ENCODE data around the gene DES. TPM values are rescaled to one million over a fixed set of nuclear protein-coding genes. Genes with fewer than 3 reads are reported as not detected.

DES gene
- total and polyA plus RNA-seq, 2 of the 4 experiments (the other 2 are of a cell fraction) = 4.3 to 4.9 TPM

DNA sequence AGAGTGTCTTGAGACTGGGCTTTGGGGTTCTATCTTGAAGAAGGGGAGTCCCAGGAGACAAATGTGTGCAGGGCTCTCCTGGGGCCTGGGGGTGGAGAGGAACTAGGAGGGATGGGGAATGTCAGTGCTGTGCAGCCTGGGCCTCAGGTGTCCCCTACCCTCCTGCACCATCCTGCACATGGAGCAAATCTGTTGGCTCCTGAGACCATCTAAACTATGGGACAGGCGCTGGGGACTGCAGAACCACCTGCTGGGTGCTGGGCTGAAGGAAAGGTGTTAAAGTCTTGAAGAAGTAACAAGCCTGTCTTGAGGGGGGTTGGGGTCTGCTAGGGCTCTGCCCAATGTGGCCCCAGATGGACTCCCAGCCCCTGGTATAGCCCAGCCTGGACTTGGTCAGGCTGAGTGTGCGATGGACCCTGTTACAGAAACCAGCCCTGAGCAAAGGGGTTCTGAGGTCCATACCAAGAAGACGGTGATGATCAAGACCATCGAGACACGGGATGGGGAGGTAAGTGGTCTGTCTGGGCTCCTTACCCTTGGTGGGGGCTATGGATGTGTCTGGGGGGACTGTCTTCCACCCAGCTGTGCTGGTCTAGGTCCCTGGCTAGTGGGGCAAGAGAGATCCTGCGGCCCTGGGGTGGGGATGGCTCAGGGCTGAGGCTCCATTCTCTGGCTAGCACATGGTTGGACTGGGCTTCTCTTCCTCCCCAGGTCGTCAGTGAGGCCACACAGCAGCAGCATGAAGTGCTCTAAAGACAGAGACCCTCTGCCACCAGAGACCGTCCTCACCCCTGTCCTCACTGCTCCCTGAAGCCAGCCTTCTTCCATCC is 7.3 kb downstream of the DES start:
- Histone ChIP-seq H3K27ac (ENCODE audit: insufficient read depth, low read length) (no peak overlapping the region), H3K36me3 (ENCODE audit: control insufficient read depth, insufficient read depth, low read length) (no peaks in the 10 kb centered on the region), H2AK9ac (replicated peaks; ENCODE audit: low read depth, low read length, poor library complexity) (peak overlapping the region; percentile 75), H3K79me1 (ENCODE audit: low read depth in 1 of 2, low read length in 2 of 2) (no peaks in the 10 kb centered on the region), H3K18ac (ENCODE audit: low read depth, low read length) (no peak overlapping the region), H2BK20ac (ENCODE audit: low read depth, low read length) (no peak overlapping the region), H3K9me3 (ENCODE audit: control insufficient read depth, insufficient read depth, low read length) (no peaks in the 10 kb centered on the region), H3K9me1 (ENCODE audit: insufficient read depth, low read length) (peaks cover 6% of the 10 kb centered on the region), H2BK15ac (ENCODE audit: low read depth, low read length) (no peak overlapping the region), H2BK120ac (ENCODE audit: low read depth, low read length) (no peak overlapping the region), H2AFZ (replicated peaks; ENCODE audit: low read length, poor library complexity) (peak overlapping the region; percentile 54), H3K4ac (ENCODE audit: low read depth, low read length) (no peak overlapping the region; the same call in 1 of the 2 replicates), H4K91ac (ENCODE audit: insufficient read depth, low read depth, low read length) (no peak overlapping the region), H2BK5ac (ENCODE audit: low read depth, low read length, poor library complexity, severe bottlenecking) (no peak overlapping the region), H3K4me2 (ENCODE audit: low read depth, low read length) (no peak overlapping the region), H4K5ac (ENCODE audit: low read depth, low read length) (no peak overlapping the region), H2AK5ac (ENCODE audit: low read depth, low read length) (peak overlapping the region; percentile 61; the same call in 1 of the 2 replicates), H3K14ac (replicated peaks; ENCODE audit: low read depth, low read length) (no peak overlapping the region), H4K8ac (ENCODE audit: low read depth in 2 of 2, low read length in 2 of 2) (no peak overlapping the region), H3K9ac (ENCODE audit: low read depth, low read length) (no peak overlapping the region), H3K4me1 (ENCODE audit: control insufficient read depth, insufficient read depth, low read length) (peaks cover 10% of the 10 kb centered on the region), H3K56ac (ENCODE audit: extremely low read depth, insufficient read depth, low read length) (no peak overlapping the region), H3K23ac (ENCODE audit: low read depth, low read length) (no peak overlapping the region), H4K20me1 (ENCODE audit: insufficient read depth, low read length) (peaks cover 3% of the 10 kb centered on the region; the same call in 1 of the 2 replicates), H3K27me3 (ENCODE audit: control insufficient read depth, insufficient read depth, low read length) (no peaks in the 10 kb centered on the region; the same call in 1 of the 2 replicates), H3K4me3 (ENCODE audit: insufficient read depth, low read depth, low read length) (no peak overlapping the region)
- intact Hi-C loops (cut with micrococcal nuclease) = no loop called here
- ChIA-PET POLR2A (ENCODE audit: unreplicated experiment) (no interaction called here), CTCF (interaction anchor here (1.2 kb wide), 1 partner anchor 104 kb away, joined by 3 read pairs; no protein-coding TSS in a partner anchor)
- ATAC-seq (ENCODE audit: low read depth) (no peak), DNase-seq (no peak)
- BruUV-seq (replicated peaks) = no TSS peak
- WGBS, 2 experiments (ENCODE audit: extremely low coverage in 2 of 2, insufficient read length in 1 of 2) = 93% methylated on average over 3 of the region's 8 CpGs; no CpG with 5 or more reads in 1 of the 2 experiments
- in situ Hi-C loops (cut with MboI; ENCODE audit: low sequenced_read_pairs) = no loop called here
- dilution Hi-C loops (cut with HindIII; ENCODE audit: low sequenced_read_pairs, unreplicated experiment) = no loop called here
- TF ChIP-seq CHD1 (IDR thresholded peaks at IDR 0.05; ENCODE audit: low read depth, low read length) = no peak
- TF ChIP-seq RFX5 (IDR thresholded peaks at IDR 0.05; ENCODE audit: low read depth, low read length) = no peak
- TF ChIP-seq SMC3 (IDR thresholded peaks at IDR 0.05; ENCODE audit: low read depth, low read length) = no peak
- no peak for TF ChIP-seq RAD21 (IDR thresholded peaks at IDR 0.05; ENCODE audit: low read length)
- no peak for TF ChIP-seq MAFK (IDR thresholded peaks at IDR 0.05; ENCODE audit: low read depth, low read length)
- TF ChIP-seq NFE2L2 (IDR thresholded peaks at IDR 0.05; ENCODE audit: low read depth, low read length) = no peak
- TF ChIP-seq, protein P1, sequence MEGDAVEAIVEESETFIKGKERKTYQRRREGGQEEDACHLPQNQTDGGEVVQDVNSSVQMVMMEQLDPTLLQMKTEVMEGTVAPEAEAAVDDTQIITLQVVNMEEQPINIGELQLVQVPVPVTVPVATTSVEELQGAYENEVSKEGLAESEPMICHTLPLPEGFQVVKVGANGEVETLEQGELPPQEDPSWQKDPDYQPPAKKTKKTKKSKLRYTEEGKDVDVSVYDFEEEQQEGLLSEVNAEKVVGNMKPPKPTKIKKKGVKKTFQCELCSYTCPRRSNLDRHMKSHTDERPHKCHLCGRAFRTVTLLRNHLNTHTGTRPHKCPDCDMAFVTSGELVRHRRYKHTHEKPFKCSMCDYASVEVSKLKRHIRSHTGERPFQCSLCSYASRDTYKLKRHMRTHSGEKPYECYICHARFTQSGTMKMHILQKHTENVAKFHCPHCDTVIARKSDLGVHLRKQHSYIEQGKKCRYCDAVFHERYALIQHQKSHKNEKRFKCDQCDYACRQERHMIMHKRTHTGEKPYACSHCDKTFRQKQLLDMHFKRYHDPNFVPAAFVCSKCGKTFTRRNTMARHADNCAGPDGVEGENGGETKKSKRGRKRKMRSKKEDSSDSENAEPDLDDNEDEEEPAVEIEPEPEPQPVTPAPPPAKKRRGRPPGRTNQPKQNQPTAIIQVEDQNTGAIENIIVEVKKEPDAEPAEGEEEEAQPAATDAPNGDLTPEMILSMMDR (conservative IDR thresholded peaks at IDR 0.05; ENCODE audit: low read depth, low read length) = no peak
- TF ChIP-seq, protein P2, sequence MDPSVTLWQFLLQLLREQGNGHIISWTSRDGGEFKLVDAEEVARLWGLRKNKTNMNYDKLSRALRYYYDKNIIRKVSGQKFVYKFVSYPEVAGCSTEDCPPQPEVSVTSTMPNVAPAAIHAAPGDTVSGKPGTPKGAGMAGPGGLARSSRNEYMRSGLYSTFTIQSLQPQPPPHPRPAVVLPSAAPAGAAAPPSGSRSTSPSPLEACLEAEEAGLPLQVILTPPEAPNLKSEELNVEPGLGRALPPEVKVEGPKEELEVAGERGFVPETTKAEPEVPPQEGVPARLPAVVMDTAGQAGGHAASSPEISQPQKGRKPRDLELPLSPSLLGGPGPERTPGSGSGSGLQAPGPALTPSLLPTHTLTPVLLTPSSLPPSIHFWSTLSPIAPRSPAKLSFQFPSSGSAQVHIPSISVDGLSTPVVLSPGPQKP (IDR thresholded peaks at IDR 0.05; ENCODE audit: borderline replicate concordance, low read depth, low read length) = no peak
- TF ChIP-seq FOS (IDR thresholded peaks at IDR 0.05; ENCODE audit: low read depth, low read length) = no peak
- TF ChIP-seq BHLHE40 (IDR thresholded peaks at IDR 0.05; ENCODE audit: low read depth, low read length) = no peak
- no peak for TF ChIP-seq MAZ (IDR thresholded peaks at IDR 0.05; ENCODE audit: borderline replicate concordance, low read depth, low read length)
- TF ChIP-seq, protein P3, sequence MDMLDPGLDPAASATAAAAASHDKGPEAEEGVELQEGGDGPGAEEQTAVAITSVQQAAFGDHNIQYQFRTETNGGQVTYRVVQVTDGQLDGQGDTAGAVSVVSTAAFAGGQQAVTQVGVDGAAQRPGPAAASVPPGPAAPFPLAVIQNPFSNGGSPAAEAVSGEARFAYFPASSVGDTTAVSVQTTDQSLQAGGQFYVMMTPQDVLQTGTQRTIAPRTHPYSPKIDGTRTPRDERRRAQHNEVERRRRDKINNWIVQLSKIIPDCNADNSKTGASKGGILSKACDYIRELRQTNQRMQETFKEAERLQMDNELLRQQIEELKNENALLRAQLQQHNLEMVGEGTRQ (IDR thresholded peaks at IDR 0.05; ENCODE audit: low read depth, low read length) = no peak
- TF ChIP-seq CEBPB (IDR thresholded peaks at IDR 0.05; ENCODE audit: low read depth, low read length) = no peak
- TF ChIP-seq POLR2A (IDR thresholded peaks at IDR 0.05; ENCODE audit: low read depth, low read length) = no peak
- no peak for TF ChIP-seq RCOR1 (IDR thresholded peaks at IDR 0.05; ENCODE audit: insufficient replicate concordance, low read length)
